Esophagus muscularis mucosa (tissue), 4 donors: ENCODE results near the gene CLNK.

Source experiments
- CTCF ChIP-seq, 3 experiments: fragments of 200-600 bp in 2 of 3; fragments of 450-650 bp in 1 of 3; sonication (generic) in 2 of 3; IDR thresholded peaks; one replicate each; pipeline ENCODE4 v1.5.1; 2017 to 2019; ENCODE audit warnings: antibody characterized with exemption in 3 of 3, mild to moderate bottlenecking in 2 of 3, moderate library complexity in 1 of 3
- EP300 ChIP-seq: sonication (generic); formaldehyde crosslinking; IDR thresholded peaks from one replicate; pipeline ENCODE4 v1.6.1; 2017; ENCODE audit warnings: antibody characterized with exemption
- POLR2AphosphoS5 ChIP-seq, 2 donors: sonication (generic); formaldehyde crosslinking; IDR thresholded peaks; one replicate each; pipeline ENCODE4 v1.6.1; 2017; ENCODE audit warnings: antibody characterized with exemption in 2 of 2

GRCh38 chr4:10706236-10706635 lies 21.7 kb upstream of the CLNK start:
- TF ChIP-seq CTCF (IDR thresholded peaks at IDR 0.05) (no peak), EP300 (no peak), POLR2AphosphoS5 (IDR thresholded peaks at IDR 0.05) (no peak)
